ENCODE data around the gene DMD.

- no peak for TF ChIP-seq EZH2 (IDR thresholded peaks at IDR 0.05; ENCODE audit: low read depth)
- no peak for TF ChIP-seq CTCF (conservative IDR thresholded peaks at IDR 0.05)
Observed at GRCh38 chrX:31251336-31251735, 1960.0 kb downstream of the DMD start.
